NCI-H82 (cell line): ENCODE results near the gene ERBB4.
A peak's percentile ranks its signal among the peaks of the same experiment; 100 is the strongest.
"Not testable (repeated sequence)": the region's sequence is repeated elsewhere in the genome, so short reads cannot be mapped to it uniquely, and the experiment has no call there.

Experiments used
- DNase-seq: peaks from one replicate; lab custom pipeline; 2025; lab: John Stamatoyannopoulos, UW

Gene ERBB4

GRCh38 chr2:212299333-212299732 is 239.3 kb downstream of the ERBB4 start:
- no peak for DNase-seq

GRCh38 chr2:212295571-212295970 is 243.0 kb downstream of the ERBB4 start:
- DNase-seq = peak; percentile 28

- peak; percentile 95 for DNase-seq
Measured at GRCh38 chr2:212294816-212295215, 243.8 kb downstream of the ERBB4 start.

GRCh38 chr2:212289301-212289700 is 249.3 kb downstream of the ERBB4 start:
- DNase-seq = no peak

GRCh38 chr2:212288308-212288707 is 250.3 kb downstream of the ERBB4 start:
- DNase-seq = no peak

GRCh38 chr2:212284166-212284565 is 254.4 kb downstream of the ERBB4 start:
- DNase-seq = peak; percentile 84

- DNase-seq = peak; percentile 50
Measured at GRCh38 chr2:212282671-212283261, 255.8 kb downstream of the ERBB4 start.

GRCh38 chr2:212276813-212277212 is 261.8 kb downstream of the ERBB4 start:
- DNase-seq = no peak

- DNase-seq = no peak
Measured at GRCh38 chr2:212274215-212274614, 264.4 kb downstream of the ERBB4 start.

- DNase-seq = no peak
Measured at GRCh38 chr2:212271583-212271982, 267.0 kb downstream of the ERBB4 start.

- DNase-seq = no peak
Measured at GRCh38 chr2:212269005-212269404, 269.6 kb downstream of the ERBB4 start.

- no peak for DNase-seq
Measured at GRCh38 chr2:212266297-212266696, 272.3 kb downstream of the ERBB4 start.

GRCh38 chr2:212265777-212266176 is 272.8 kb downstream of the ERBB4 start:
- no peak for DNase-seq

- DNase-seq = no peak
Measured at GRCh38 chr2:212264187-212264586, 274.4 kb downstream of the ERBB4 start.

GRCh38 chr2:212259226-212259625 is 279.4 kb downstream of the ERBB4 start:
- DNase-seq = no peak

- no peak for DNase-seq
Measured at GRCh38 chr2:212254339-212254738, 284.3 kb downstream of the ERBB4 start.

- no peak for DNase-seq
Measured at GRCh38 chr2:212249451-212249850, 289.2 kb downstream of the ERBB4 start.

GRCh38 chr2:212245880-212246279 is 292.7 kb downstream of the ERBB4 start:
- DNase-seq = peak; percentile 82

- peak; percentile 50 for DNase-seq
Measured at GRCh38 chr2:212242724-212243123, 295.9 kb downstream of the ERBB4 start.

- not testable (repeated sequence) for DNase-seq
Measured at GRCh38 chr2:212238152-212238551, 300.4 kb downstream of the ERBB4 start.

- no peak for DNase-seq
Measured at GRCh38 chr2:212237350-212238095, 301.1 kb downstream of the ERBB4 start.

GRCh38 chr2:212228743-212229171 is 309.8 kb downstream of the ERBB4 start:
- DNase-seq = no peak

- DNase-seq = peak; percentile 91
Measured at GRCh38 chr2:212227755-212228154, 310.8 kb downstream of the ERBB4 start.

GRCh38 chr2:212226114-212226513 is 312.5 kb downstream of the ERBB4 start:
- DNase-seq = no peak
